MCF 10A (cell line): ENCODE measurements around the gene TMEM156. TPM values are rescaled to one million over a fixed set of nuclear protein-coding genes. Genes with fewer than 3 reads are reported as not detected.

ENCODE experiments used
- BruUV-seq: library from RNA; stranded (reverse); fragments of 400-500 nt; replicated peaks from 2 replicates; lab custom pipeline; 2021; lab: Mats Ljungman, UMichigan
- CTCF ChIA-PET: fragments of 300-600 bp; sonication (Branson Sonifier 250); formaldehyde crosslinking; extraction: SDS; loops from one replicate; lab custom pipeline; 2021; ENCODE audit warnings: antibody characterized with exemption, inconsistent platforms; lab: Yijun Ruan, JAX
- POLR2A ChIA-PET: fragments of 300-600, 350-650 bp; sonication (Branson Sonifier 250); formaldehyde crosslinking; extraction: SDS; loops from one replicate; lab custom pipeline; 2020; ENCODE audit warnings: antibody characterized with exemption, inconsistent platforms; lab: Yijun Ruan, JAX
- DNase-seq: peaks from one replicate; pipeline ENCODE4 v3.0.0-alpha.2; 2018; ENCODE audit not compliant: unreplicated experiment
- H3K27ac Mint-ChIP-seq: one replicate; pipeline ENCODE4 v1.8.0; 2022; ENCODE audit warnings: mild to moderate bottlenecking, low read depth, mixed read lengths; ENCODE audit not compliant: unreplicated experiment
- H3K27me3 Mint-ChIP-seq: one replicate; pipeline ENCODE4 v1.8.0; 2022; ENCODE audit warnings: mixed read lengths; ENCODE audit not compliant: insufficient read depth, unreplicated experiment
- H3K36me3 Mint-ChIP-seq: one replicate; pipeline ENCODE4 v1.8.0; 2022; ENCODE audit warnings: mild to moderate bottlenecking, moderate library complexity, mixed read lengths; ENCODE audit not compliant: insufficient read depth, unreplicated experiment
- H3K4me1 Mint-ChIP-seq: one replicate; pipeline ENCODE4 v1.8.0; 2022; ENCODE audit warnings: mixed read lengths; ENCODE audit not compliant: insufficient read depth, unreplicated experiment
- H3K4me3 Mint-ChIP-seq: one replicate; pipeline ENCODE4 v1.8.0; 2022; ENCODE audit warnings: mild to moderate bottlenecking, moderate library complexity, mixed read lengths; ENCODE audit not compliant: unreplicated experiment
- H3K9me3 Mint-ChIP-seq: one replicate; pipeline ENCODE4 v1.8.0; 2022; ENCODE audit warnings: mixed read lengths; ENCODE audit not compliant: unreplicated experiment
- intact Hi-C: fragments of 100-400 bp; cut with micrococcal nuclease; formaldehyde crosslinking; loops from 2 replicates; pipeline ENCODE4 v1.14.1; 2022
- total RNA-seq: library from RNA; stranded (reverse); gene quantifications from 2 replicates; pipeline ENCODE4 v1.2.3, GENCODE V29; 2022
- TF ChIP-seq, protein P1 (sequence below): fragments of 200-600 bp; IDR thresholded peaks from one replicate; pipeline ENCODE4 v1.8.0; 2022; ENCODE audit warnings: antibody characterized with exemption, mild to moderate bottlenecking; ENCODE audit not compliant: unreplicated experiment

The TMEM156 gene
- total RNA-seq, 1 experiment from 2014 or later = 5.3 TPM

DNA sequence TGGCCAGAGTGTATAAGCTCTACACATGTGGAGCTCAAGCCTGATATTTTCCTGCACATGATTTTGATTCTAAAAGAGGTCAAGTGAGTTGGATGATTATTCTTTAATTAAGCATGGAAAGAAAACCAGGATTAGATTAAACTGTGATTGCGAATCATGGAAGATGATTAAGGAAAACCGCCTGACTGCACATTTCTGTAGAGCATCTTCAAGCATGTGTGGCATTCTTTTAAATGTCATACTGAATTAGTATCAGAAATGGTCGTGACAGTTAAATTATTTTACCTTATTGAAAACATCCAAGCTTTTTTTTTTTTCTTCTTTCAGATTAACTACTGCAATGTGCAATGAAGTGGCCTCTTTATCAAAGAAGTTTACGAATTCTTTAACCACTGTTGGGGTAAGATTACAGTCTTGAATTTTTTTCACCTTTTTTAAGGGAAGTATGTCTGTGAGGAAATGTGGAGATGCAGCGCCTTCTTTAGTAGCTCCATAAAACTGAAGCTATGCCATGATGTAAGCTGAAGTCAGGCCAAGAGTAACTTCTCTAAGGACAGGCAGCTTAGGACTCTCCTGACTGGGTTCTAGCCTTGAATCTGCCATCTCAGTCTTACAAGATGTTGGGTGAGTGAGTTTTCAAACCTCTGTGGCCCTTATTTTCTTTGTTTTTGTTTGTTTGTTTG lies 96.7 kb downstream of the TMEM156 start:
- Mint-ChIP-seq H3K4me3 (no peak overlapping the region), H3K9me3 (no peaks in the 10 kb centered on the region), H3K27me3 (no peaks in the 10 kb centered on the region), H3K4me1 (no peaks in the 10 kb centered on the region), H3K27ac (no peak overlapping the region), H3K36me3 (peaks cover 68% of the 10 kb centered on the region)
- ChIA-PET CTCF (interaction anchor here (0.6 to 1.5 kb wide), 2 partner anchors 22 to 192 kb away, joined by 3 to 6 read pairs; no protein-coding TSS in a partner anchor), POLR2A (no interaction called here)
- BruUV-seq = no TSS peak
- TF ChIP-seq, protein P1, sequence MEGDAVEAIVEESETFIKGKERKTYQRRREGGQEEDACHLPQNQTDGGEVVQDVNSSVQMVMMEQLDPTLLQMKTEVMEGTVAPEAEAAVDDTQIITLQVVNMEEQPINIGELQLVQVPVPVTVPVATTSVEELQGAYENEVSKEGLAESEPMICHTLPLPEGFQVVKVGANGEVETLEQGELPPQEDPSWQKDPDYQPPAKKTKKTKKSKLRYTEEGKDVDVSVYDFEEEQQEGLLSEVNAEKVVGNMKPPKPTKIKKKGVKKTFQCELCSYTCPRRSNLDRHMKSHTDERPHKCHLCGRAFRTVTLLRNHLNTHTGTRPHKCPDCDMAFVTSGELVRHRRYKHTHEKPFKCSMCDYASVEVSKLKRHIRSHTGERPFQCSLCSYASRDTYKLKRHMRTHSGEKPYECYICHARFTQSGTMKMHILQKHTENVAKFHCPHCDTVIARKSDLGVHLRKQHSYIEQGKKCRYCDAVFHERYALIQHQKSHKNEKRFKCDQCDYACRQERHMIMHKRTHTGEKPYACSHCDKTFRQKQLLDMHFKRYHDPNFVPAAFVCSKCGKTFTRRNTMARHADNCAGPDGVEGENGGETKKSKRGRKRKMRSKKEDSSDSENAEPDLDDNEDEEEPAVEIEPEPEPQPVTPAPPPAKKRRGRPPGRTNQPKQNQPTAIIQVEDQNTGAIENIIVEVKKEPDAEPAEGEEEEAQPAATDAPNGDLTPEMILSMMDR = no peak
- intact Hi-C loops = no loop called here
- no peak for DNase-seq

DNA sequence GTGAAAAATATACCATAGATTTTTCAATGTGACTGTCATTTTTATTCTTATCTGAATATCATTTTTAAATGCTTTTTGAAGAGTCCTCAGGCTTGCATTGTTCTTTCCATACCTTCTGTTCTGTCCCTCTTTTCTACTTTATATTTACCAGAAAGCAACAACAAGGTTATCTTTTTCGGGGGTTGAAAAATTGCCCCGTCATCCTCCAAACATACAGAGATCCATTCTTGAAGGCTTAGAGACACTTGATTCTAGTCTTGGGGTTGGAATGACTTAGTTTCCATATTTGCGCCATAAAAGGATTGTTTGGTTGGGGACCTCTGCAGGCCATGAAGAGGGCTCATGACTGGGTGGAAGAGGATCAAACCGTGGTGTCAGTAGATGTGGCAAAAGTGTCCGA lies 101.1 kb downstream of the TMEM156 start:
- Mint-ChIP-seq H3K4me3 (no peak overlapping the region), H3K27ac (no peak overlapping the region), H3K36me3 (peaks cover 46% of the 10 kb centered on the region), H3K9me3 (no peaks in the 10 kb centered on the region), H3K4me1 (no peaks in the 10 kb centered on the region), H3K27me3 (no peaks in the 10 kb centered on the region)
- TF ChIP-seq, protein P1 = no peak
- ChIA-PET POLR2A (no interaction called here), CTCF (interaction anchor here (0.6 kb wide), 1 partner anchor 12 kb away, joined by 3 read pairs; no protein-coding TSS in a partner anchor)
- no peak for DNase-seq
- no TSS peak for BruUV-seq
- intact Hi-C loops = no loop called here

DNA sequence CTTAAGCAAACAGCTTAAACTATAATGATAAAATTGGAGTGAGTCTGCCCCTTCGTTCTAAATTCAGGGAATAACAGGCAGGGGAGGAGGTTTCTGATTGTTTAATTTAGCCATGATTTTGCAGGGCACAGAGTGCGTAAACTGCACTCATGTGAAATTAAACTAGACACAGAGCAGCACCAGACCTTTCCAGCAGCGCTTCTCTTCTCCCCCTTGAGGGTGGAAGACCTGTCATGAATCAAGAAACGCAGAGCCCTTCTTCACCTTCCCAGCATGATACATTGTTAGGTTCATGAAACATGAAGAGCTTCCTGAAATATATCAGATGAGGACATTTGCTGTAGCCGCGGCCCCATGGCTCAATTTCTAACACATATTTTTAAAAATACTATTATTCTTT lies 101.5 kb downstream of the TMEM156 start:
- H3K9me3 Mint-ChIP-seq = no peaks in the 10 kb centered on the region
- DNase-seq = no peak
- no peaks in the 10 kb centered on the region for H3K4me1 Mint-ChIP-seq
- ChIA-PET CTCF (interaction anchor here (0.6 kb wide), 1 partner anchor 13 kb away, joined by 3 read pairs; no protein-coding TSS in a partner anchor), POLR2A (no interaction called here)
- no TSS peak for BruUV-seq
- no peak overlapping the region for H3K27ac Mint-ChIP-seq
- intact Hi-C loops = no loop called here
- TF ChIP-seq, protein P1 = no peak
- no peaks in the 10 kb centered on the region for H3K27me3 Mint-ChIP-seq
- H3K4me3 Mint-ChIP-seq = no peak overlapping the region
- H3K36me3 Mint-ChIP-seq = peaks cover 46% of the 10 kb centered on the region

DNA sequence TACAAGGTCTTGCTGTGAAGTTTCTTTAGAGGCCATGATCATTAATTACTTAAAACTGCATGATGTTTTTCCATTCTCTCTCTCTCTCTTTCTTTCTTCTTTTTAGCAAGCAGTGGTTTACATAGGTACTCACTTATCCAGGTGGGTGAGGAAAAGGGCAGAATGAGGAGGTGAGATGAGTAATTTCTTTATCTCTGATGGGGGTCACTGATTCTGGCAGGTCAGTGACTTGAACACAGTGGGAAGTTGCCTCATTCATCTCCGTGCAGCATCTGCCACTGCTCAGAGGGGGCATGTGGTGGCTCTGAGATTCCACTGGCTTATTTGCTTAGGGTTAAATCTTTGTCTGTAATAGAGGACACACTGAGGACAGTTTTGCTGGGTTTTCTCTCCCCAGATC lies 102.0 kb downstream of the TMEM156 start:
- H3K4me1 Mint-ChIP-seq = no peaks in the 10 kb centered on the region
- H3K27ac Mint-ChIP-seq = no peak overlapping the region
- H3K4me3 Mint-ChIP-seq = no peak overlapping the region
- H3K36me3 Mint-ChIP-seq = peaks cover 43% of the 10 kb centered on the region
- H3K9me3 Mint-ChIP-seq = no peaks in the 10 kb centered on the region
- no TSS peak for BruUV-seq
- no peak for DNase-seq
- intact Hi-C loops = no loop called here
- TF ChIP-seq, protein P1 = no peak
- POLR2A ChIA-PET = no interaction called here
- CTCF ChIA-PET = interaction anchor here (0.7 kb wide), 1 partner anchor 206 kb away, joined by 3 read pairs; no protein-coding TSS in a partner anchor
- H3K27me3 Mint-ChIP-seq = no peaks in the 10 kb centered on the region
